A673 (cell line): Measurements from ENCODE around the gene STARD5. TPM values are rescaled to one million over a fixed set of nuclear protein-coding genes. Genes with fewer than 3 reads are reported as not detected.
A peak's percentile ranks its signal among the peaks of the same experiment; 100 is the strongest.

Experiments
- BruUV-seq: library from RNA; stranded (reverse); fragments of 400-500 nt; replicated peaks from 2 replicates; lab custom pipeline; 2021; lab: Mats Ljungman, UMichigan
- CTCF ChIA-PET: fragments of 300-600 bp; sonication (Branson Sonifier 250); formaldehyde crosslinking; loops from one replicate; lab custom pipeline; 2022; ENCODE audit warnings: antibody characterized with exemption; lab: Charles Lee
- POLR2A ChIA-PET: fragments of 300-600 bp; sonication (Branson Sonifier 250); formaldehyde crosslinking; loops from one replicate; lab custom pipeline; 2022; ENCODE audit warnings: antibody characterized with exemption; ENCODE audit not compliant: low non-redundant PET; lab: Charles Lee
- DNase-seq: peaks from one replicate; pipeline ENCODE4 v3.0.0-alpha.2; 2015; ENCODE audit warnings: low spot score
- H3K27ac ChIP-seq: fragments of 200-600 bp; sonication (generic); 2 replicates; pipeline ENCODE4 v1.5.1; 2016; ENCODE audit warnings: mixed run types, low read depth, mild to moderate bottlenecking, mixed read lengths, antibody characterized with exemption, low read length; ENCODE audit not compliant: poor library complexity, severe bottlenecking
- H3K27me3 ChIP-seq: fragments of 200-600 bp; sonication (generic); replicated peaks from 2 replicates; pipeline ENCODE4 v1.6.1; 2017; ENCODE audit warnings: mixed run types, low read depth, mild to moderate bottlenecking, mixed read lengths, antibody characterized with exemption, low read length; ENCODE audit not compliant: insufficient read depth, poor library complexity
- H3K36me3 ChIP-seq: fragments of 200-600 bp; sonication (generic); 2 replicates; pipeline ENCODE4 v1.6.1; 2016; ENCODE audit warnings: mixed run types, mild to moderate bottlenecking, mixed read lengths, antibody characterized with exemption, low read length; ENCODE audit not compliant: insufficient read depth, poor library complexity, severe bottlenecking
- H3K4me1 ChIP-seq: fragments of 200-600 bp; sonication (generic); 2 replicates; pipeline ENCODE4 v1.6.1; 2017; ENCODE audit warnings: mixed run types, mild to moderate bottlenecking, mixed read lengths, antibody characterized with exemption, low read length; ENCODE audit not compliant: insufficient read depth, poor library complexity, severe bottlenecking
- H3K4me3 ChIP-seq: fragments of 200-600 bp; sonication (generic); 2 replicates; pipeline ENCODE4 v1.5.1; 2016; ENCODE audit warnings: low read depth, mixed run types, mild to moderate bottlenecking, mixed read lengths, low read length; ENCODE audit not compliant: poor library complexity, severe bottlenecking
- H3K9me3 ChIP-seq: fragments of 200-600 bp; sonication (generic); 2 replicates; pipeline ENCODE4 v1.6.1; 2016; ENCODE audit warnings: mixed run types, low read depth, mild to moderate bottlenecking, mixed read lengths, antibody characterized with exemption, low read length; ENCODE audit not compliant: poor library complexity, severe bottlenecking
- EZH2 ChIP-seq: fragments of 200-600 bp; sonication (generic); IDR thresholded peaks from 2 replicates; pipeline ENCODE4 v1.6.1; 2017; ENCODE audit warnings: borderline replicate concordance, low read depth, mild to moderate bottlenecking, mixed read lengths, antibody characterized with exemption, low read length; ENCODE audit not compliant: poor library complexity, severe bottlenecking
- intact Hi-C: fragments of 100-400 bp; cut with micrococcal nuclease; formaldehyde crosslinking; loops from one replicate; pipeline ENCODE4 v1.10.0; 2022; ENCODE audit not compliant: unreplicated experiment
- total RNA-seq: library from RNA; stranded (reverse); gene quantifications from 2 replicates; pipeline ENCODE4 v1.2.3, GENCODE V29; 2021
- TF ChIP-seq, protein P1 (sequence below): fragments of 300-800, 200-600 bp; sonication (generic); conservative IDR thresholded peaks from 2 replicates; pipeline ENCODE4 v1.5.1; 2017; ENCODE audit warnings: low read depth, mild to moderate bottlenecking, antibody characterized with exemption, low read length, moderate library complexity, mixed read lengths

Gene STARD5
- total RNA-seq, 1 experiment from 2014 or later = 0.54 TPM

DNA sequence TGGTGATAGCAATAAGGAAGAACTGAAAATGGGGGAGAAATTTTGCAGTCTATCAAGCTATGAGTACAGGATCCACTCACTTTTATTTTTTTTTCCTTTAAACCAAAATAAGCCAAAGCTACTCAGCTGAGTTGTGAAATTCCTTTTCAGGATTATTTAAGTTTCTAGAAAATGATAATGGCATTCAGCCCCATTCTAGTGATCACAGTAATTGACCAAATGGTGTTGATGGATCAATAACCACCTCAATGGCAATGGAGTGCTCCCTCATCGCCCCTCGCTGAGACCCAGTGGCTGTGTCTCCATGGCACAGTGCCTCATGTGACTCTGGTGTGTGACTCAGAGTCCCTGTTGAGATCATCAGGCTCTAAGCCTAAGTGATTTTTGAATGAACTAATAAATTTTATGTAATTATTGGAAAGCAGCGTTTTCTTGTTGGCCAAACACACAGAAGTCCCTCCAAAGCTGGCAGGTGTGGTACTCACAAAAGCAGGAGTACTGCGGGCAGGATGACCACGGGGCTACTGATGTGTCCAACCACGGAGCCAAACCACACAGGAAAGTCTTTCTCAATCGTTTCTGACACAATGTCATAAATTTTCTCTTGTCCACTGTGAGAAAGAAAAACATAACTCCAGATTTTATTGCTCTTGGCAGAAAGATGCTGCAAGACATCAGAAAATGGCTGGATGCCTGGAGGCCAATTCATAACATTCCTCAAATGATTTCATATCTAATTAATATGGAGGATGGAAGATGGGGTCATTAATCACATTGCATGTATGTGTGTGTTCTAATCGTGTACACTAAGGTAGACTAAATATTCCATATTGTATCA is 14.4 kb upstream of the STARD5 start:
- H3K4me3 ChIP-seq = no peak overlapping the region
- no peaks in the 10 kb centered on the region for H3K4me1 ChIP-seq
- no peaks in the 10 kb centered on the region for H3K9me3 ChIP-seq
- no peaks in the 10 kb centered on the region for H3K27me3 ChIP-seq
- peak; percentile 9 for DNase-seq
- no TSS peak for BruUV-seq
- TF ChIP-seq EZH2 = no peak
- TF ChIP-seq, protein P1, sequence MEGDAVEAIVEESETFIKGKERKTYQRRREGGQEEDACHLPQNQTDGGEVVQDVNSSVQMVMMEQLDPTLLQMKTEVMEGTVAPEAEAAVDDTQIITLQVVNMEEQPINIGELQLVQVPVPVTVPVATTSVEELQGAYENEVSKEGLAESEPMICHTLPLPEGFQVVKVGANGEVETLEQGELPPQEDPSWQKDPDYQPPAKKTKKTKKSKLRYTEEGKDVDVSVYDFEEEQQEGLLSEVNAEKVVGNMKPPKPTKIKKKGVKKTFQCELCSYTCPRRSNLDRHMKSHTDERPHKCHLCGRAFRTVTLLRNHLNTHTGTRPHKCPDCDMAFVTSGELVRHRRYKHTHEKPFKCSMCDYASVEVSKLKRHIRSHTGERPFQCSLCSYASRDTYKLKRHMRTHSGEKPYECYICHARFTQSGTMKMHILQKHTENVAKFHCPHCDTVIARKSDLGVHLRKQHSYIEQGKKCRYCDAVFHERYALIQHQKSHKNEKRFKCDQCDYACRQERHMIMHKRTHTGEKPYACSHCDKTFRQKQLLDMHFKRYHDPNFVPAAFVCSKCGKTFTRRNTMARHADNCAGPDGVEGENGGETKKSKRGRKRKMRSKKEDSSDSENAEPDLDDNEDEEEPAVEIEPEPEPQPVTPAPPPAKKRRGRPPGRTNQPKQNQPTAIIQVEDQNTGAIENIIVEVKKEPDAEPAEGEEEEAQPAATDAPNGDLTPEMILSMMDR = no peak
- intact Hi-C loops = no loop called here
- CTCF ChIA-PET = no interaction called here
- no peaks in the 10 kb centered on the region for H3K36me3 ChIP-seq
- H3K27ac ChIP-seq = no peak overlapping the region
- POLR2A ChIA-PET = no interaction called here

DNA sequence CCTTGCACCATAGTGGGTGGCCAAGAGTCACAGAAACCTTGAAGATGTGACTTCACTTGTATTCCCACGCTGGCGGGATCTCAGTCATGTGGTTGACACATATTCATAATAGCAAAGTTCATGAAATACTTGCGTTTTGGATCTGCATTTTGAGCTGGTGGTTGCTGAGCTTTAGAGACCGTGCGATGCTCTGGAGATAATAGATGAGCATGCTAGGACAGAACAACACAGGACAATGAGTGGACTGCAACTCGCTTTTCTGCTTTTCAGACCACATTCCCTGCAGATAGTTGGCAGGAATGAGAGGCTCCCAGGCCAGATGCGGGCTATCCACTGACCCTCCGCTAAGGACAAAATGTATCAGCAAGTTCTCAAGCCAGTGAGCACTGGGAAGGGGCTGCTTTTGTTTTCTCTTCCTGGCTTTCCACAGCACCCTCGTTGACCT is 13.8 kb upstream of the STARD5 start:
- intact Hi-C loops = no loop called here
- TF ChIP-seq, protein P1 = no peak
- no peak for TF ChIP-seq EZH2
- no peak overlapping the region for H3K27ac ChIP-seq
- H3K27me3 ChIP-seq = no peaks in the 10 kb centered on the region
- no peaks in the 10 kb centered on the region for H3K9me3 ChIP-seq
- ChIA-PET CTCF (no interaction called here), POLR2A (no interaction called here)
- H3K4me1 ChIP-seq = no peaks in the 10 kb centered on the region
- DNase-seq = no peak
- no peak overlapping the region for H3K4me3 ChIP-seq
- BruUV-seq = no TSS peak
- no peaks in the 10 kb centered on the region for H3K36me3 ChIP-seq

DNA sequence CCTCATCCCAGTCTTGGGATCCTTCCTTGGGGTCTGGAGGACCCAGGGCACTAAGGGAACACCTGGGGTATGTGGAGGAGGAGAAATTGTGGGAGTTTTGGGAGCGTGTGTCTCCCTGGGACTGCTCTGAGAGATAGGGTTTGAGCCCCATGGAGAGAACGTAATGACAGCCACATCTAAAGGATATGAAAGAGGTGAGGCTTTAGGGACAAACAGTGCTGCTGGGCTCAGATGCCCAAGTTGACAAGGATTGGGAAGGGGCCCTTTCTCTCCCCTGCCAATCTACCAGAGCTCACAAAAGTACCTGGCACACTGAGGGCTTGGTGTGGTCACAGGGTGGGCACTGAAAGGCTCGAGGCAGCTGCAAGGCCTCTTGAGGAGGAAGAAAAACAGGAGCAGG is 13.3 kb upstream of the STARD5 start:
- H3K27ac ChIP-seq = no peak overlapping the region
- DNase-seq = no peak
- POLR2A ChIA-PET = no interaction called here
- CTCF ChIA-PET = interaction anchor here (1.2 kb wide), 2 partner anchors 62 to 71 kb away, joined by 3 to 4 read pairs; no protein-coding TSS in a partner anchor
- no peaks in the 10 kb centered on the region for H3K27me3 ChIP-seq
- no TSS peak for BruUV-seq
- TF ChIP-seq, protein P1 = no peak
- no peak for TF ChIP-seq EZH2
- intact Hi-C loops = no loop called here
- H3K36me3 ChIP-seq = no peaks in the 10 kb centered on the region
- H3K9me3 ChIP-seq = no peaks in the 10 kb centered on the region
- H3K4me3 ChIP-seq = no peak overlapping the region
- H3K4me1 ChIP-seq = no peaks in the 10 kb centered on the region
